HUES48 (cell line): ENCODE measurements around the gene PCDHA12.

ENCODE experiments used
- H3K27ac ChIP-seq: one replicate; pipeline ENCODE4 v1.7.0; 2013; ENCODE audit warnings: low read depth, low read length, inconsistent platforms
- H3K27me3 ChIP-seq: 2 replicates; pipeline ENCODE4 v1.6.1; 2013; ENCODE audit warnings: mild to moderate bottlenecking, low read length; ENCODE audit not compliant: control insufficient read depth, insufficient read depth
- H3K36me3 ChIP-seq: 2 replicates; pipeline ENCODE4 v1.6.1; 2013; ENCODE audit warnings: low read length; ENCODE audit not compliant: control insufficient read depth, insufficient read depth
- H3K4me1 ChIP-seq: 2 replicates; pipeline ENCODE4 v1.6.1; 2013; ENCODE audit warnings: mild to moderate bottlenecking, low read length; ENCODE audit not compliant: control insufficient read depth, insufficient read depth
- H3K4me3 ChIP-seq: 2 replicates; pipeline ENCODE4 v1.5.1; 2013; ENCODE audit warnings: mild to moderate bottlenecking, low read depth, low read length
- H3K9ac ChIP-seq: 2 replicates; pipeline ENCODE4 v1.6.1; 2013; ENCODE audit warnings: mild to moderate bottlenecking, low read depth, low read length, moderate library complexity
- H3K9me3 ChIP-seq: 2 replicates; pipeline ENCODE4 v1.6.1; 2013; ENCODE audit warnings: low read length; ENCODE audit not compliant: control insufficient read depth, insufficient read depth

Gene PCDHA12

GRCh38 chr5:140925806-140926442 is 50.8 kb downstream of the PCDHA12 start, which contains the start of gene PCDHAC1:
Gene PCDHAC1 (plus strand): TSS chr5:140926299. CDS start chr5:140926893, 594 bp downstream.
- H3K27me3 ChIP-seq = peaks cover 42% of the 10 kb centered on the region
- peak within 1 kb of the TSS; percentile 82 for H3K27ac ChIP-seq
- no peaks in the 10 kb centered on the region for H3K36me3 ChIP-seq
- peak within 1 kb of the TSS; percentile 69 for H3K4me3 ChIP-seq
- peaks cover 12% of the 10 kb centered on the region for H3K4me1 ChIP-seq
- H3K9ac ChIP-seq = peak within 1 kb of the TSS; percentile 39; the same call in 1 of the 2 replicates
- H3K9me3 ChIP-seq = no peaks in the 10 kb centered on the region

GRCh38 chr5:140926443-140927227 is 51.5 kb downstream of the PCDHA12 start:
- peaks cover 12% of the 10 kb centered on the region for H3K4me1 ChIP-seq
- peaks cover 42% of the 10 kb centered on the region for H3K27me3 ChIP-seq
- no peaks in the 10 kb centered on the region for H3K9me3 ChIP-seq
- peak overlapping the region; percentile 39; the same call in 1 of the 2 replicates for H3K9ac ChIP-seq
- peak overlapping the region; percentile 82 for H3K27ac ChIP-seq
- no peaks in the 10 kb centered on the region for H3K36me3 ChIP-seq
- peak overlapping the region; percentile 69 for H3K4me3 ChIP-seq

GRCh38 chr5:140927228-140927573 is 52.1 kb downstream of the PCDHA12 start:
- no peak overlapping the region for H3K27ac ChIP-seq
- H3K36me3 ChIP-seq = no peaks in the 10 kb centered on the region
- no peak overlapping the region; the same call in 1 of the 2 replicates for H3K9ac ChIP-seq
- H3K4me3 ChIP-seq = peak overlapping the region; percentile 69
- H3K27me3 ChIP-seq = peaks cover 42% of the 10 kb centered on the region
- no peaks in the 10 kb centered on the region for H3K9me3 ChIP-seq
- peaks cover 12% of the 10 kb centered on the region for H3K4me1 ChIP-seq
